Measurements from ENCODE around the gene TMEM30B. TPM values are rescaled to one million over a fixed set of nuclear protein-coding genes. Genes with fewer than 3 reads are reported as not detected.

Gene TMEM30B
- total RNA-seq, 1 donor from 2014 or later: under 0.01 TPM

- no peak for FAIRE-seq
- no peak for DNase-seq (ENCODE audit: low spot score in 2 of 2)
Measured at GRCh38 chr14:61300209-61300608, 19.1 kb upstream of the TMEM30B start.

GRCh38 chr14:61298824-61299223, 17.7 kb upstream of the TMEM30B start:
- DNase-seq (ENCODE audit: low spot score in 2 of 2) (no peak), FAIRE-seq (no peak)

- DNase-seq (ENCODE audit: low spot score in 2 of 2): no peak
Measured at GRCh38 chr14:61297581-61297980, 16.4 kb upstream of the TMEM30B start.

GRCh38 chr14:61296719-61297502, 15.8 kb upstream of the TMEM30B start:
- FAIRE-seq (no peak), DNase-seq (ENCODE audit: low spot score in 2 of 2) (no peak)

More at GRCh38 chr14:61297581-61297980, 16.4 kb upstream of the TMEM30B start:
- no peak for FAIRE-seq

- DNase-seq (ENCODE audit: low spot score in 2 of 2): no peak
- FAIRE-seq: no peak
Measured at GRCh38 chr14:61296151-61296550, 15.0 kb upstream of the TMEM30B start.

- no peak for DNase-seq (ENCODE audit: low spot score in 2 of 2)
- no peak for FAIRE-seq
Measured at GRCh38 chr14:61290701-61291100, 9.6 kb upstream of the TMEM30B start.

- no peak for FAIRE-seq
- no peak for DNase-seq (ENCODE audit: low spot score in 2 of 2)
Measured at GRCh38 chr14:61288720-61289119, 7.6 kb upstream of the TMEM30B start.

- FAIRE-seq (no peak), DNase-seq (ENCODE audit: low spot score in 2 of 2) (no peak)
Measured at GRCh38 chr14:61288228-61288627, 7.1 kb upstream of the TMEM30B start.

- DNase-seq (ENCODE audit: low spot score in 2 of 2) (no peak), FAIRE-seq (no peak)
Measured at GRCh38 chr14:61287196-61287595, 6.1 kb upstream of the TMEM30B start.

GRCh38 chr14:61285364-61285763, 4.2 kb upstream of the TMEM30B start:
- no peak for DNase-seq (ENCODE audit: low spot score in 2 of 2)
- no peak for FAIRE-seq

- FAIRE-seq: no peak
- no peak for DNase-seq (ENCODE audit: low spot score in 2 of 2)
Measured at GRCh38 chr14:61284001-61284400, 2.9 kb upstream of the TMEM30B start.

- no peak for FAIRE-seq
Measured at GRCh38 chr14:61282746-61283145, 1.6 kb upstream of the TMEM30B start.

GRCh38 chr14:61281948-61282275, 774 bp upstream of the TMEM30B start:
- DNase-seq (ENCODE audit: low spot score in 2 of 2) (peak in 1 of 2 donors; percentile 16), FAIRE-seq (no peak)

More at GRCh38 chr14:61282746-61283145, 1.6 kb upstream of the TMEM30B start:
- DNase-seq (ENCODE audit: low spot score in 2 of 2): no peak

- FAIRE-seq: no peak
Measured at GRCh38 chr14:61280526-61281185, 482 bp downstream of the TMEM30B start.

GRCh38 chr14:61280092-61280525, 1.0 kb downstream of the TMEM30B start:
- FAIRE-seq (no peak), DNase-seq (ENCODE audit: low spot score in 2 of 2) (no peak)

More at GRCh38 chr14:61280526-61281185, 482 bp downstream of the TMEM30B start:
- DNase-seq (ENCODE audit: low spot score in 2 of 2): peak; percentile 43 to 54

GRCh38 chr14:61279082-61279481, 2.1 kb downstream of the TMEM30B start:
- no peak for FAIRE-seq
- DNase-seq (ENCODE audit: low spot score in 2 of 2): no peak

- FAIRE-seq: no peak
Measured at GRCh38 chr14:61277784-61278183, 3.4 kb downstream of the TMEM30B start.

GRCh38 chr14:61277232-61277631, 3.9 kb downstream of the TMEM30B start:
- DNase-seq (ENCODE audit: low spot score in 2 of 2): no peak
- no peak for FAIRE-seq

More at GRCh38 chr14:61277784-61278183, 3.4 kb downstream of the TMEM30B start:
- DNase-seq (ENCODE audit: low spot score in 2 of 2): no peak

- DNase-seq (ENCODE audit: low spot score in 2 of 2): no peak
- FAIRE-seq: no peak
Measured at GRCh38 chr14:61271552-61271951, 9.6 kb downstream of the TMEM30B start.

GRCh38 chr14:61270714-61271113, 10.4 kb downstream of the TMEM30B start:
- FAIRE-seq: no peak
- DNase-seq (ENCODE audit: low spot score in 2 of 2): no peak

- no peak for FAIRE-seq
- DNase-seq (ENCODE audit: low spot score in 2 of 2): peak in 1 of 2 donors; percentile 65
Measured at GRCh38 chr14:61269321-61270083, 11.6 kb downstream of the TMEM30B start.
